Trophoblast cell (in vitro differentiated cells and primary cell): ENCODE results near the gene SRL.

ENCODE experiments used
- DNase-seq, 2 donors: peaks; one replicate each; pipeline ENCODE4 v3.0.0-alpha.2; 2016
- H2AFZ ChIP-seq: 2 replicates; pipeline ENCODE4 v1.6.1; 2013; ENCODE audit warnings: low read length, moderate library complexity, mild to moderate bottlenecking; ENCODE audit not compliant: insufficient read depth, poor library complexity
- H2AK5ac ChIP-seq: 2 replicates; pipeline ENCODE4 v1.6.1; 2013; ENCODE audit warnings: mild to moderate bottlenecking, low read length
- H2BK120ac ChIP-seq: 2 replicates; pipeline ENCODE4 v1.6.1; 2013; ENCODE audit warnings: low read length, mild to moderate bottlenecking, moderate library complexity; ENCODE audit not compliant: insufficient read depth, poor library complexity
- H2BK12ac ChIP-seq: 2 replicates; pipeline ENCODE4 v1.6.1; 2013; ENCODE audit warnings: mild to moderate bottlenecking, low read length, moderate library complexity
- H2BK5ac ChIP-seq: 2 replicates; pipeline ENCODE4 v1.6.1; 2013; ENCODE audit warnings: low read length, low read depth, moderate library complexity, mild to moderate bottlenecking; ENCODE audit not compliant: poor library complexity
- H3K14ac ChIP-seq: 2 replicates; pipeline ENCODE4 v1.6.1; 2013; ENCODE audit warnings: mild to moderate bottlenecking, low read length
- H3K18ac ChIP-seq: 2 replicates; pipeline ENCODE4 v1.6.1; 2013; ENCODE audit warnings: mild to moderate bottlenecking, low read length
- H3K23ac ChIP-seq: 2 replicates; pipeline ENCODE4 v1.6.1; 2013; ENCODE audit warnings: low read length
- H3K27ac ChIP-seq: 2 replicates; pipeline ENCODE4 v1.5.1; 2013; ENCODE audit warnings: low read depth, mild to moderate bottlenecking, inconsistent platforms, low read length, moderate library complexity
- H3K27me3 ChIP-seq: 2 replicates; pipeline ENCODE4 v1.6.1; 2013; ENCODE audit warnings: inconsistent platforms, mild to moderate bottlenecking, low read length, moderate library complexity; ENCODE audit not compliant: insufficient read depth
- H3K36me3 ChIP-seq, 2 experiments: 1 replicate in 1 of 2; 2 replicates in 1 of 2; pipeline ENCODE4 v1.6.1; 2013; ENCODE audit warnings: low read length in 2 of 2, mild to moderate bottlenecking in 2 of 2, moderate library complexity in 1 of 2; ENCODE audit not compliant: insufficient read depth in 2 of 2, control insufficient read depth in 1 of 2
- H3K4ac ChIP-seq: 2 replicates; pipeline ENCODE4 v1.6.1; 2013; ENCODE audit warnings: low read depth, mild to moderate bottlenecking, low read length, moderate library complexity
- H3K4me1 ChIP-seq, 2 experiments: 1 replicate in 1 of 2; 2 replicates in 1 of 2; pipeline ENCODE4 v1.6.1; 2013; ENCODE audit warnings: low read length in 2 of 2, mild to moderate bottlenecking in 2 of 2, moderate library complexity in 1 of 2; ENCODE audit not compliant: insufficient read depth in 2 of 2, control insufficient read depth in 1 of 2
- H3K4me2 ChIP-seq: 2 replicates; pipeline ENCODE4 v1.6.1; 2013; ENCODE audit warnings: inconsistent platforms, mild to moderate bottlenecking, low read length, moderate library complexity
- H3K4me3 ChIP-seq: 2 replicates; pipeline ENCODE4 v1.5.1; 2013; ENCODE audit warnings: mild to moderate bottlenecking, low read depth, low read length, inconsistent platforms
- H3K79me1 ChIP-seq: one replicate; pipeline ENCODE4 v1.6.1; 2013; ENCODE audit warnings: low read length
- H3K79me2 ChIP-seq: 2 replicates; pipeline ENCODE4 v1.6.1; 2013; ENCODE audit warnings: low read length, mild to moderate bottlenecking; ENCODE audit not compliant: control insufficient read depth, insufficient read depth, poor library complexity
- H3K9ac ChIP-seq: 2 replicates; pipeline ENCODE4 v1.6.1; 2013; ENCODE audit warnings: mild to moderate bottlenecking, low read length
- H3K9me3 ChIP-seq: 2 replicates; pipeline ENCODE4 v1.6.1; 2013; ENCODE audit warnings: low read depth, mild to moderate bottlenecking, control low read depth, inconsistent platforms, low read length; ENCODE audit not compliant: insufficient read depth
- H4K12ac ChIP-seq: 2 replicates; pipeline ENCODE4 v1.6.1; 2013; ENCODE audit warnings: low read depth, mild to moderate bottlenecking, low read length, moderate library complexity
- H4K8ac ChIP-seq: 2 replicates; pipeline ENCODE4 v1.6.1; 2013; ENCODE audit warnings: low read depth, mild to moderate bottlenecking, low read length, moderate library complexity
- H4K91ac ChIP-seq: one replicate; pipeline ENCODE4 v1.6.1; 2013; ENCODE audit warnings: low read depth, mild to moderate bottlenecking, low read length, moderate library complexity
- WGBS: extraction: QIAGEN DNeasy Blood & Tissue Kit; methylation state at CpG from one replicate; pipeline ENCODE4 v1.1.7; 2013; ENCODE audit warnings: missing lambda C conversion rate; ENCODE audit not compliant: insufficient read length, insufficient coverage; ENCODE audit errors: extremely low coverage; 5-methylcytosine and 5-hydroxymethylcytosine counted together

Gene SRL

DNA sequence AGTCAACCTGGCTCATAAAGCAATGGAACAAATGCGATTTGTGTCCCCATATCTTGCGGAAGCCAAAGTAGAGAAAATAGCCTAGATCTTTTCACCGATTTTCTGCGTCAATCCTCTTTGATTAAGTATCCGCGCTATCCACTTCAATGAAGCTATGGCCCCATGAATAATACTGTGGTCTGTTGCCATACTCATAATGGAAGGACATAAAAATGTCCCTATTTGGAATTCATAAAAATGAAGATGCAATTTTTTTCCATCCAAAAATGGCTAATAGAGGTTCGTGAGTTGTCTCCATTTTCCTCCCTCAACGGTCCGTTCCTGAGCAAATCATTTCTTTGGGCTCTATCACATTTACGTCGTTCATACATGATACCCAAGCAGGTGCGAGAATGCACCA is 100.3 kb downstream of the SRL start:
- Histone ChIP-seq H2BK5ac (no peak overlapping the region), H3K9me3 (no peaks in the 10 kb centered on the region), H2BK12ac (peak overlapping the region; percentile 5), H3K4me1 (peaks cover 0 to under 1% of the 10 kb centered on the region in 2 experiments), H3K23ac (no peak overlapping the region), H3K18ac (no peak overlapping the region), H3K4ac (no peak overlapping the region), H3K27ac (no peak overlapping the region), H3K14ac (no peak overlapping the region), H3K79me2 (no peaks in the 10 kb centered on the region), H3K4me2 (no peak overlapping the region), H2BK120ac (peak overlapping the region; percentile 30), H4K8ac (no peak overlapping the region), H4K12ac (no peak overlapping the region), H3K4me3 (no peak overlapping the region), H3K79me1 (peaks cover 3% of the 10 kb centered on the region), H3K36me3 (no peaks in the 10 kb centered on the region), H3K9ac (no peak overlapping the region), H3K27me3 (no peaks in the 10 kb centered on the region), H2AK5ac (no peak overlapping the region), H2AFZ (no peak overlapping the region), H4K91ac (peak overlapping the region; percentile 15)
- no peak for DNase-seq
- WGBS, result no CpG with 5 or more reads among the region's 12 CpGs

DNA sequence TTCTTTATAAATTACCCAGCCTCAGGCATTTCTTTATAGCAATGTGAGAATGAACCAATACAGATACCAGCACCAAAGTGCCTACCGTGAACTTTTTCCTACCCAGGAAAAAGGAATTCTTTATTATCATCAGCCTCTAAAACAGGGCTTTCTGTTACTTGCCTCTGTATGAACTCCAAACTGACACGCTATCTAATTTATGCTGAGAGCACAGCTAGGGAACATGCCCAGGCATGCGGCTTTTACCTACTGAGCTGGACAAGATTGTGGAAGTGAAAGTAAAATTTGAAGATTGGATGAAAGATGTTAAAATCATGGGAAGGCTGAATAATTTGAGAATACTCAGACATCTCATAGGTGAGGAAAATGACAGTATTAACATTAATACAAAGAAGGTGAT is 101.2 kb downstream of the SRL start:
- H3K27me3 ChIP-seq, result no peaks in the 10 kb centered on the region
- H3K27ac ChIP-seq, result no peak overlapping the region
- no peak overlapping the region for H2AK5ac ChIP-seq
- peaks cover 5% of the 10 kb centered on the region for H3K79me1 ChIP-seq
- H2BK5ac ChIP-seq, result peak overlapping the region; percentile 74
- no CpG with 5 or more reads among the region's 3 CpGs for WGBS
- no peaks in the 10 kb centered on the region for H3K36me3 ChIP-seq
- H3K4me1 ChIP-seq, result peaks cover 7 to 9% of the 10 kb centered on the region in 2 experiments
- no peak overlapping the region for H3K23ac ChIP-seq
- no peak overlapping the region for H2AFZ ChIP-seq
- no peaks in the 10 kb centered on the region for H3K9me3 ChIP-seq
- no peak overlapping the region for H4K8ac ChIP-seq
- no peak overlapping the region for H2BK12ac ChIP-seq
- no peak overlapping the region for H3K4me3 ChIP-seq
- H4K91ac ChIP-seq, result peak overlapping the region; percentile 95
- DNase-seq, result peak in 1 of 2 donors; percentile 2
- H3K14ac ChIP-seq, result no peak overlapping the region
- no peak overlapping the region for H3K4me2 ChIP-seq
- H3K4ac ChIP-seq, result no peak overlapping the region
- H3K9ac ChIP-seq, result no peak overlapping the region
- no peak overlapping the region for H4K12ac ChIP-seq
- no peaks in the 10 kb centered on the region for H3K79me2 ChIP-seq
- no peak overlapping the region for H2BK120ac ChIP-seq
- no peak overlapping the region for H3K18ac ChIP-seq

DNA sequence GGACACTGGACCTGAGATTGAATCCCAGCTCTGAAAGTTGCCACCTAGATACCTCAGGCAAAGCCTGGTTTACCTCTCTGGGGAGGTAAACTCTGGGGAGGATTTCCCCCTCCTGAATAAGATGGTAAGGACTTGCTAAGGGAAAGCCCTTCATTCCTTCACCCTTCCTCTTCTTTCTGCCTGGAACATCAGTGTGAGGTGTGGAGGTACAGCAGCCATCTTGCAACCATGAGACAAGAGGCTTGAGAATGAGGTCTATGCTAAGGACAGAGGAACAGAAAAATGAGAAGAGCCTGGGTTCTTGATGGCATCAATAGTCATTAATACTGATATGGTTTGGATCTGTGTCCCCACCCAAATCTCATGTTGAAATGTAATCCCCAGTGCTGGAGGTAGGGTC is 101.9 kb downstream of the SRL start:
- H2AFZ ChIP-seq, result no peak overlapping the region
- no peak overlapping the region for H3K4ac ChIP-seq
- peaks cover 5% of the 10 kb centered on the region for H3K79me1 ChIP-seq
- no peak for DNase-seq
- H2BK12ac ChIP-seq, result peak overlapping the region; percentile 59
- H4K12ac ChIP-seq, result no peak overlapping the region
- H3K4me2 ChIP-seq, result no peak overlapping the region
- no peak overlapping the region for H4K8ac ChIP-seq
- H3K4me1 ChIP-seq, result peaks cover 7 to 9% of the 10 kb centered on the region in 2 experiments
- peak overlapping the region; percentile 88 for H2BK120ac ChIP-seq
- H3K9ac ChIP-seq, result no peak overlapping the region
- H2AK5ac ChIP-seq, result peak overlapping the region; percentile 69
- no peaks in the 10 kb centered on the region for H3K27me3 ChIP-seq
- H2BK5ac ChIP-seq, result no peak overlapping the region
- H3K36me3 ChIP-seq, result no peaks in the 10 kb centered on the region
- no peaks in the 10 kb centered on the region for H3K79me2 ChIP-seq
- no peak overlapping the region for H3K14ac ChIP-seq
- no peak overlapping the region for H3K23ac ChIP-seq
- no peaks in the 10 kb centered on the region for H3K9me3 ChIP-seq
- peak overlapping the region; percentile 95 for H4K91ac ChIP-seq
- H3K27ac ChIP-seq, result no peak overlapping the region
- no peak overlapping the region for H3K4me3 ChIP-seq
- no peak overlapping the region for H3K18ac ChIP-seq
